GM12878 (cell line): ENCODE data around the gene DLG4. TPM values are rescaled to one million over a fixed set of nuclear protein-coding genes. Genes with fewer than 3 reads are reported as not detected.

Experiments
- ATF7 ChIP-seq: fragments of 450-650 bp; IDR thresholded peaks from 2 replicates; pipeline ENCODE4 v1.6.1; 2016; ENCODE audit warnings: low read depth, mild to moderate bottlenecking
- CHD2 ChIP-seq: IDR thresholded peaks from 2 replicates; pipeline ENCODE4 v1.6.1; 2011; ENCODE audit warnings: low read depth, low read length, improper control_type of control experiment, borderline replicate concordance
- CHD4 ChIP-seq: fragments of 200-600 bp; sonication (generic); IDR thresholded peaks from 2 replicates; pipeline ENCODE4 v1.6.1; 2016; ENCODE audit warnings: mild to moderate bottlenecking
- DPF2 ChIP-seq: fragments of 450-650 bp; IDR thresholded peaks from 2 replicates; pipeline ENCODE4 v1.6.1; 2017; ENCODE audit warnings: mild to moderate bottlenecking
- FOS ChIP-seq: IDR thresholded peaks from 3 replicates; pipeline ENCODE4 v1.6.1; 2011; ENCODE audit warnings: borderline replicate concordance; ENCODE audit not compliant: insufficient read length; ENCODE audit errors: extremely low read depth
- MYC ChIP-seq: IDR thresholded peaks from 2 replicates; pipeline ENCODE4 v1.6.1; 2011; ENCODE audit warnings: mild to moderate bottlenecking, low read length, moderate library complexity, inconsistent platforms; ENCODE audit not compliant: insufficient read depth, insufficient replicate concordance, insufficient read length, severe bottlenecking
- NR2C2 ChIP-seq: IDR thresholded peaks from 2 replicates; pipeline ENCODE4 v1.6.1; 2011; ENCODE audit warnings: borderline replicate concordance, low read depth; ENCODE audit not compliant: control insufficient read depth, insufficient read length
- RB1 ChIP-seq: fragments of 450-650 bp; formaldehyde crosslinking; IDR thresholded peaks from 2 replicates; pipeline ENCODE4 v1.6.1; 2017; ENCODE audit warnings: mild to moderate bottlenecking, borderline replicate concordance
- SUPT20H ChIP-seq: IDR thresholded peaks from 2 replicates; pipeline ENCODE4 v1.6.1; 2011; ENCODE audit warnings: low read depth, mild to moderate bottlenecking, low read length, moderate library complexity, borderline replicate concordance; ENCODE audit not compliant: control insufficient read depth
- polyA plus RNA-seq, 11 experiments: library from polyadenylated mRNA; depleted of rRNA in 4 of 11; unstranded in 6 of 11; stranded (reverse) in 5 of 11; fragments of >200 nt; fragmentation: Nextera tagmentation in 4 of 11; fragmentation: Illumina TruSeq in 1 of 11; extraction: Ambion mirVana in 4 of 11; extraction: Trizol in 1 of 11; gene quantifications; 1 replicate in 1 of 11; 2 replicates in 10 of 11; pipeline versions ENCODE4 v1.2.1 to v1.2.3, GENCODE V29; 2011 to 2016; ENCODE audit warnings: inconsistent platforms in 2 of 11, missing spikeins in 2 of 11, low read depth in 1 of 11
- total RNA-seq, 4 experiments: library from RNA; depleted of rRNA in 3 of 4; stranded (reverse); fragments of >200 nt in 3 of 4; fragmentation: Illumina TruSeq in 1 of 4; extraction: Trizol in 1 of 4; gene quantifications; 2 replicates each; pipeline versions ENCODE4 v1.2.1 to v1.2.3, GENCODE V29; 2013 to 2021
- TF ChIP-seq, protein P1 (sequence below): fragments of 450-650 bp; IDR thresholded peaks from 2 replicates; pipeline ENCODE4 v1.6.1; 2018; ENCODE audit warnings: mild to moderate bottlenecking, low read depth, moderate library complexity; ENCODE audit not compliant: partially characterized antibody
- TF ChIP-seq, protein P2 (sequence below): IDR thresholded peaks from 2 replicates; pipeline ENCODE4 v1.6.1; 2012; ENCODE audit warnings: low read depth, low read length, improper control_type of control experiment
- TF ChIP-seq, protein P3 (sequence below): fragments of 450-650 bp; formaldehyde crosslinking; IDR thresholded peaks from 2 replicates; pipeline ENCODE4 v1.4.0; 2022; ENCODE audit warnings: mild to moderate bottlenecking, moderate library complexity
- TF ChIP-seq, protein P4 (sequence below): IDR thresholded peaks from 2 replicates; pipeline ENCODE4 v1.6.1; 2012; ENCODE audit warnings: mild to moderate bottlenecking, low read depth, low read length
- TF ChIP-seq, protein P5 (sequence below): fragments of 450-650 bp; formaldehyde crosslinking; IDR thresholded peaks from 2 replicates; pipeline ENCODE4 v1.5.0; 2022; ENCODE audit warnings: mild to moderate bottlenecking, missing genetic modification characterization

The DLG4 gene
- total and polyA plus RNA-seq, 10 of the 15 experiments (the other 5 are each of a cell fraction or from before 2014, with no cell fraction given): 0.07 to 4.1 (median 1.3) TPM

DNA sequence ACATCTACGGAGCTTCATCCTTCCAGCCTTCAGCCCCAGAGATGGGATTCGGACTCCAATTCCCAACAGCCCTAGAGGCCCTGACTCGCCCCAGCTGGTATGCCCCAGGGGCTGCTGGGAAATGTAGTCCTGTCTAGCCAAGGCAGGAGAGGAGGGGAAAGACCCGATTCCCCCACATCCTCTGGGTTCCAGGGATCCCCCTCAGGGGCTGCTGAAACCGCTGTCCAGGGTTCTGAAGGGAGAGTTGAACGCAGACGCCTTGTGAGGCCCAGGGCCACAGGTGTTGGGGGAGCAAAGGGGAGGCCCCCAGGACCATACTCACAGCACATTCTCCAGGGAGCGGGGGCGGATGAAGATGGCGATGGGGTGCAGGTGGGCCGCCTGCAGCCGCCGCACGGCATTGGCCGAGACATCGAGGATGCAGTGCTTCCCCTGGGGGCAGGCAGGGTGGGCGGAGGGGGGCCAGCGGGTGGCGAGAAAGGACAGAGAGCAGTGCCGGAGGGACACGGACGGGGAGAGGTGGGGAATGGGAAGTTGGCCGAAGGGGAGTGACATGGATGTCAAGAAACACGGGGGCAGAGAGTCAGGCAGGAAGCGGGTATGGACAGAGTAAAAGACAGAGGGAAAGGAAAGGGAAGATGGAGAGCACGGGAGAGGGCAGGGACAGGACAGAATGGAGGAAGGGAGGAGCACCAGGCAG is 27.9 kb downstream of the DLG4 start (continued):
- TF ChIP-seq CHD4 (no peak), MYC (no peak), RB1 (no peak), CHD2 (0 out of 2 replicates have a peak, but pooled peaks have one; percentile 15), SUPT20H (no peak), NR2C2 (no peak), ATF7 (no peak), DPF2 (no peak), FOS (no peak)
- TF ChIP-seq, protein P1, sequence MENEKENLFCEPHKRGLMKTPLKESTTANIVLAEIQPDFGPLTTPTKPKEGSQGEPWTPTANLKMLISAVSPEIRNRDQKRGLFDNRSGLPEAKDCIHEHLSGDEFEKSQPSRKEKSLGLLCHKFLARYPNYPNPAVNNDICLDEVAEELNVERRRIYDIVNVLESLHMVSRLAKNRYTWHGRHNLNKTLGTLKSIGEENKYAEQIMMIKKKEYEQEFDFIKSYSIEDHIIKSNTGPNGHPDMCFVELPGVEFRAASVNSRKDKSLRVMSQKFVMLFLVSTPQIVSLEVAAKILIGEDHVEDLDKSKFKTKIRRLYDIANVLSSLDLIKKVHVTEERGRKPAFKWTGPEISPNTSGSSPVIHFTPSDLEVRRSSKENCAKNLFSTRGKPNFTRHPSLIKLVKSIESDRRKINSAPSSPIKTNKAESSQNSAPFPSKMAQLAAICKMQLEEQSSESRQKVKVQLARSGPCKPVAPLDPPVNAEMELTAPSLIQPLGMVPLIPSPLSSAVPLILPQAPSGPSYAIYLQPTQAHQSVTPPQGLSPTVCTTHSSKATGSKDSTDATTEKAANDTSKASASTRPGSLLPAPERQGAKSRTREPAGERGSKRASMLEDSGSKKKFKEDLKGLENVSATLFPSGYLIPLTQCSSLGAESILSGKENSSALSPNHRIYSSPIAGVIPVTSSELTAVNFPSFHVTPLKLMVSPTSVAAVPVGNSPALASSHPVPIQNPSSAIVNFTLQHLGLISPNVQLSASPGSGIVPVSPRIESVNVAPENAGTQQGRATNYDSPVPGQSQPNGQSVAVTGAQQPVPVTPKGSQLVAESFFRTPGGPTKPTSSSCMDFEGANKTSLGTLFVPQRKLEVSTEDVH: no peak
- TF ChIP-seq, protein P2, sequence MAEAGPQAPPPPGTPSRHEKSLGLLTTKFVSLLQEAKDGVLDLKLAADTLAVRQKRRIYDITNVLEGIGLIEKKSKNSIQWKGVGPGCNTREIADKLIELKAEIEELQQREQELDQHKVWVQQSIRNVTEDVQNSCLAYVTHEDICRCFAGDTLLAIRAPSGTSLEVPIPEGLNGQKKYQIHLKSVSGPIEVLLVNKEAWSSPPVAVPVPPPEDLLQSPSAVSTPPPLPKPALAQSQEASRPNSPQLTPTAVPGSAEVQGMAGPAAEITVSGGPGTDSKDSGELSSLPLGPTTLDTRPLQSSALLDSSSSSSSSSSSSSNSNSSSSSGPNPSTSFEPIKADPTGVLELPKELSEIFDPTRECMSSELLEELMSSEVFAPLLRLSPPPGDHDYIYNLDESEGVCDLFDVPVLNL: no peak
- TF ChIP-seq, protein P3, sequence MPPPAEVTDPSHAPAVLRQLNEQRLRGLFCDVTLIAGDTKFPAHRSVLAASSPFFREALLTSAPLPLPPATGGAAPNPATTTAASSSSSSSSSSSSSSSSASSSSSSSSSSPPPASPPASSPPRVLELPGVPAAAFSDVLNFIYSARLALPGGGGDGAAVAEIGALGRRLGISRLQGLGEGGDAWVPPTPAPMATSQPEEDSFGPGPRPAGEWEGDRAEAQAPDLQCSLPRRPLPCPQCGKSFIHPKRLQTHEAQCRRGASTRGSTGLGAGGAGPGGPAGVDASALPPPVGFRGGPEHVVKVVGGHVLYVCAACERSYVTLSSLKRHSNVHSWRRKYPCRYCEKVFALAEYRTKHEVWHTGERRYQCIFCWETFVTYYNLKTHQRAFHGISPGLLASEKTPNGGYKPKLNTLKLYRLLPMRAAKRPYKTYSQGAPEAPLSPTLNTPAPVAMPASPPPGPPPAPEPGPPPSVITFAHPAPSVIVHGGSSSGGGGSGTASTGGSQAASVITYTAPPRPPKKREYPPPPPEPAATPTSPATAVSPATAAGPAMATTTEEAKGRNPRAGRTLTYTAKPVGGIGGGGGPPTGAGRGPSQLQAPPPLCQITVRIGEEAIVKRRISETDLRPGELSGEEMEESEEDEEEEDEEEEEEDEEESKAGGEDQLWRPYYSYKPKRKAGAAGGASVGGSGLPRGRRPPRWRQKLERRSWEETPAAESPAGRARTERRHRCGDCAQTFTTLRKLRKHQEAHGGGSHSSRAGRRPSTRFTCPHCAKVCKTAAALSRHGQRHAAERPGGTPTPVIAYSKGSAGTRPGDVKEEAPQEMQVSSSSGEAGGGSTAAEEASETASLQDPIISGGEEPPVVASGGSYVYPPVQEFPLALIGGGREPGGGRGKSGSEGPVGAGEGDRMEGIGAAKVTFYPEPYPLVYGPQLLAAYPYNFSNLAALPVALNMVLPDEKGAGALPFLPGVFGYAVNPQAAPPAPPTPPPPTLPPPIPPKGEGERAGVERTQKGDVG (CRISPR knock-in tag): no peak
- TF ChIP-seq, protein P4, sequence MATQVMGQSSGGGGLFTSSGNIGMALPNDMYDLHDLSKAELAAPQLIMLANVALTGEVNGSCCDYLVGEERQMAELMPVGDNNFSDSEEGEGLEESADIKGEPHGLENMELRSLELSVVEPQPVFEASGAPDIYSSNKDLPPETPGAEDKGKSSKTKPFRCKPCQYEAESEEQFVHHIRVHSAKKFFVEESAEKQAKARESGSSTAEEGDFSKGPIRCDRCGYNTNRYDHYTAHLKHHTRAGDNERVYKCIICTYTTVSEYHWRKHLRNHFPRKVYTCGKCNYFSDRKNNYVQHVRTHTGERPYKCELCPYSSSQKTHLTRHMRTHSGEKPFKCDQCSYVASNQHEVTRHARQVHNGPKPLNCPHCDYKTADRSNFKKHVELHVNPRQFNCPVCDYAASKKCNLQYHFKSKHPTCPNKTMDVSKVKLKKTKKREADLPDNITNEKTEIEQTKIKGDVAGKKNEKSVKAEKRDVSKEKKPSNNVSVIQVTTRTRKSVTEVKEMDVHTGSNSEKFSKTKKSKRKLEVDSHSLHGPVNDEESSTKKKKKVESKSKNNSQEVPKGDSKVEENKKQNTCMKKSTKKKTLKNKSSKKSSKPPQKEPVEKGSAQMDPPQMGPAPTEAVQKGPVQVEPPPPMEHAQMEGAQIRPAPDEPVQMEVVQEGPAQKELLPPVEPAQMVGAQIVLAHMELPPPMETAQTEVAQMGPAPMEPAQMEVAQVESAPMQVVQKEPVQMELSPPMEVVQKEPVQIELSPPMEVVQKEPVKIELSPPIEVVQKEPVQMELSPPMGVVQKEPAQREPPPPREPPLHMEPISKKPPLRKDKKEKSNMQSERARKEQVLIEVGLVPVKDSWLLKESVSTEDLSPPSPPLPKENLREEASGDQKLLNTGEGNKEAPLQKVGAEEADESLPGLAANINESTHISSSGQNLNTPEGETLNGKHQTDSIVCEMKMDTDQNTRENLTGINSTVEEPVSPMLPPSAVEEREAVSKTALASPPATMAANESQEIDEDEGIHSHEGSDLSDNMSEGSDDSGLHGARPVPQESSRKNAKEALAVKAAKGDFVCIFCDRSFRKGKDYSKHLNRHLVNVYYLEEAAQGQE: peak; percentile 79; the same call in 1 of the 2 replicates
- TF ChIP-seq, protein P5, sequence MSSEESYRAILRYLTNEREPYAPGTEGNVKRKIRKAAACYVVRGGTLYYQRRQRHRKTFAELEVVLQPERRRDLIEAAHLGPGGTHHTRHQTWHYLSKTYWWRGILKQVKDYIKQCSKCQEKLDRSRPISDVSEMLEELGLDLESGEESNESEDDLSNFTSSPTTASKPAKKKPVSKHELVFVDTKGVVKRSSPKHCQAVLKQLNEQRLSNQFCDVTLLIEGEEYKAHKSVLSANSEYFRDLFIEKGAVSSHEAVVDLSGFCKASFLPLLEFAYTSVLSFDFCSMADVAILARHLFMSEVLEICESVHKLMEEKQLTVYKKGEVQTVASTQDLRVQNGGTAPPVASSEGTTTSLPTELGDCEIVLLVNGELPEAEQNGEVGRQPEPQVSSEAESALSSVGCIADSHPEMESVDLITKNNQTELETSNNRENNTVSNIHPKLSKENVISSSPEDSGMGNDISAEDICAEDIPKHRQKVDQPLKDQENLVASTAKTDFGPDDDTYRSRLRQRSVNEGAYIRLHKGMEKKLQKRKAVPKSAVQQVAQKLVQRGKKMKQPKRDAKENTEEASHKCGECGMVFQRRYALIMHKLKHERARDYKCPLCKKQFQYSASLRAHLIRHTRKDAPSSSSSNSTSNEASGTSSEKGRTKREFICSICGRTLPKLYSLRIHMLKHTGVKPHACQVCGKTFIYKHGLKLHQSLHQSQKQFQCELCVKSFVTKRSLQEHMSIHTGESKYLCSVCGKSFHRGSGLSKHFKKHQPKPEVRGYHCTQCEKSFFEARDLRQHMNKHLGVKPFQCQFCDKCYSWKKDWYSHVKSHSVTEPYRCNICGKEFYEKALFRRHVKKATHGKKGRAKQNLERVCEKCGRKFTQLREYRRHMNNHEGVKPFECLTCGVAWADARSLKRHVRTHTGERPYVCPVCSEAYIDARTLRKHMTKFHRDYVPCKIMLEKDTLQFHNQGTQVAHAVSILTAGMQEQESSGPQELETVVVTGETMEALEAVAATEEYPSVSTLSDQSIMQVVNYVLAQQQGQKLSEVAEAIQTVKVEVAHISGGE: no peak
